IMR-90 (cell line): ENCODE measurements around the gene HCFC1R1. TPM values are rescaled to one million over a fixed set of nuclear protein-coding genes. Genes with fewer than 3 reads are reported as not detected.

Experiments used
- ATAC-seq: fragments of 200-7000 bp; cut with Tn5 transposase; 2 replicates; pipeline ENCODE4 v1.9.1; 2020; ENCODE audit warnings: low read depth, mild to moderate bottlenecking, moderate library complexity
- BruUV-seq: library from RNA; stranded (reverse); fragments of 400-500 nt; replicated peaks from 2 replicates; lab custom pipeline; 2021; lab: Mats Ljungman, UMichigan
- CTCF ChIA-PET: fragments of 300-600 bp; formaldehyde crosslinking; extraction: SDS; loops from one replicate; lab custom pipeline; 2021; ENCODE audit warnings: antibody characterized with exemption; lab: Yijun Ruan, JAX
- POLR2A ChIA-PET: fragments of 300-600 bp; sonication (Branson Sonifier 250); formaldehyde crosslinking; loops from one replicate; lab custom pipeline; 2022; ENCODE audit warnings: antibody characterized with exemption; ENCODE audit not compliant: unreplicated experiment; lab: Charles Lee
- DNase-seq: peaks from one replicate; pipeline ENCODE4 v3.0.0; 2013
- H2AFZ ChIP-seq: replicated peaks from 2 replicates; pipeline ENCODE3; 2013; ENCODE audit warnings: low read length, mild to moderate bottlenecking; ENCODE audit not compliant: poor library complexity
- H2AK5ac ChIP-seq: 2 replicates; pipeline ENCODE4 v1.6.1; 2013; ENCODE audit warnings: low read depth, low read length, inconsistent platforms
- H2AK9ac ChIP-seq: replicated peaks from 2 replicates; pipeline ENCODE3; 2013; ENCODE audit warnings: mild to moderate bottlenecking, low read depth, low read length, moderate library complexity; ENCODE audit not compliant: poor library complexity
- H2BK120ac ChIP-seq: 2 replicates; pipeline ENCODE4 v1.6.1; 2013; ENCODE audit warnings: low read depth, low read length, inconsistent platforms
- H2BK15ac ChIP-seq: 3 replicates; pipeline ENCODE4 v1.6.1; 2013; ENCODE audit warnings: low read depth, low read length, inconsistent platforms
- H2BK20ac ChIP-seq: 2 replicates; pipeline ENCODE4 v1.6.1; 2013; ENCODE audit warnings: low read depth, mild to moderate bottlenecking, inconsistent platforms, low read length, moderate library complexity
- H2BK5ac ChIP-seq: 2 replicates; pipeline ENCODE4 v1.6.1; 2013; ENCODE audit warnings: mild to moderate bottlenecking, low read depth, low read length, inconsistent platforms; ENCODE audit not compliant: poor library complexity, severe bottlenecking
- H3K14ac ChIP-seq: replicated peaks from 2 replicates; pipeline ENCODE4 v1.6.1; 2013; ENCODE audit warnings: low read depth, low read length, inconsistent platforms
- H3K18ac ChIP-seq: 2 replicates; pipeline ENCODE4 v1.6.1; 2013; ENCODE audit warnings: low read depth, low read length, control low read depth
- H3K23ac ChIP-seq: 2 replicates; pipeline ENCODE4 v1.6.1; 2013; ENCODE audit warnings: low read depth, low read length, inconsistent platforms
- H3K27ac ChIP-seq: 2 replicates; pipeline ENCODE4 v1.5.1; 2013; ENCODE audit warnings: mild to moderate bottlenecking, control low read depth, low read length; ENCODE audit not compliant: insufficient read depth
- H3K27me3 ChIP-seq: 2 replicates; pipeline ENCODE4 v1.6.1; 2013; ENCODE audit warnings: low read length; ENCODE audit not compliant: control insufficient read depth, insufficient read depth
- H3K36me3 ChIP-seq: 2 replicates; pipeline ENCODE4 v1.6.1; 2013; ENCODE audit warnings: low read length, mixed read lengths; ENCODE audit not compliant: control insufficient read depth, insufficient read depth
- H3K4ac ChIP-seq: 2 replicates; pipeline ENCODE4 v1.6.1; 2013; ENCODE audit warnings: low read depth, low read length, inconsistent platforms
- H3K4me1 ChIP-seq: 2 replicates; pipeline ENCODE4 v1.6.1; 2013; ENCODE audit warnings: low read length, mixed read lengths; ENCODE audit not compliant: control insufficient read depth, insufficient read depth
- H3K4me2 ChIP-seq: 2 replicates; pipeline ENCODE4 v1.6.1; 2013; ENCODE audit warnings: low read depth, mild to moderate bottlenecking, control low read depth, low read length, moderate library complexity
- H3K4me3 ChIP-seq: 2 replicates; pipeline ENCODE4 v1.5.1; 2013; ENCODE audit warnings: low read depth, mild to moderate bottlenecking, control low read depth, low read length, moderate library complexity; ENCODE audit not compliant: insufficient read depth
- H3K56ac ChIP-seq: 2 replicates; pipeline ENCODE4 v1.6.1; 2013; ENCODE audit warnings: low read length, inconsistent platforms; ENCODE audit not compliant: insufficient read depth; ENCODE audit errors: extremely low read depth
- H3K79me1 ChIP-seq, 2 experiments: 2 replicates each; pipeline ENCODE4 v1.6.1; 2013; ENCODE audit warnings: low read length in 2 of 2, inconsistent platforms in 1 of 2, low read depth in 1 of 2
- H3K9ac ChIP-seq: 2 replicates; pipeline ENCODE4 v1.6.1; 2013; ENCODE audit warnings: low read depth, low read length, control low read depth
- H3K9me1 ChIP-seq: 2 replicates; pipeline ENCODE4 v1.6.1; 2013; ENCODE audit warnings: low read length, inconsistent platforms; ENCODE audit not compliant: insufficient read depth
- H3K9me3 ChIP-seq: 2 replicates; pipeline ENCODE4 v1.6.1; 2013; ENCODE audit warnings: low read length; ENCODE audit not compliant: control insufficient read depth, insufficient read depth
- H4K20me1 ChIP-seq: 2 replicates; pipeline ENCODE4 v1.6.1; 2013; ENCODE audit warnings: low read length, inconsistent platforms; ENCODE audit not compliant: insufficient read depth
- H4K5ac ChIP-seq: 2 replicates; pipeline ENCODE4 v1.6.1; 2013; ENCODE audit warnings: mild to moderate bottlenecking, low read depth, low read length, control low read depth
- H4K8ac ChIP-seq, 2 experiments: 2 replicates each; pipeline ENCODE4 v1.6.1; 2013; ENCODE audit warnings: low read depth in 2 of 2, low read length in 2 of 2, control low read depth in 1 of 2, inconsistent platforms in 1 of 2
- H4K91ac ChIP-seq: 2 replicates; pipeline ENCODE4 v1.6.1; 2013; ENCODE audit warnings: low read depth, low read length, inconsistent platforms; ENCODE audit not compliant: insufficient read depth
- CEBPB ChIP-seq: IDR thresholded peaks from 2 replicates; pipeline ENCODE4 v1.6.1; 2012; ENCODE audit warnings: low read depth, low read length, improper control_type of control experiment
- MAFK ChIP-seq: IDR thresholded peaks from 2 replicates; pipeline ENCODE4 v1.6.1; 2012; ENCODE audit warnings: low read depth, low read length, improper control_type of control experiment
- MXI1 ChIP-seq: IDR thresholded peaks from 2 replicates; pipeline ENCODE4 v1.6.1; 2012; ENCODE audit warnings: low read depth, mild to moderate bottlenecking, low read length, moderate library complexity, borderline replicate concordance
- NFE2L2 ChIP-seq: fragments of 150-350 bp; IDR thresholded peaks from 2 replicates; pipeline ENCODE4 v1.6.1; 2016; ENCODE audit warnings: low read depth, mild to moderate bottlenecking, low read length
- RAD21 ChIP-seq: IDR thresholded peaks from 2 replicates; pipeline ENCODE4 v1.6.1; 2012; ENCODE audit warnings: low read length, improper control_type of control experiment
- RCOR1 ChIP-seq: IDR thresholded peaks from 2 replicates; pipeline ENCODE4 v1.6.1; 2012; ENCODE audit warnings: mild to moderate bottlenecking, low read length, improper control_type of control experiment; ENCODE audit not compliant: insufficient replicate concordance
- USF2 ChIP-seq: fragments of 150-350 bp; IDR thresholded peaks from 2 replicates; pipeline ENCODE4 v1.6.1; 2017; ENCODE audit warnings: mild to moderate bottlenecking, antibody characterized with exemption, low read length, low read depth
- WGBS, 2 experiments: methylation state at CpG; one replicate each; pipeline versions ENCODE4 v1.1.5 to v1.1.7; 2013; ENCODE audit warnings: missing lambda C conversion rate in 2 of 2; ENCODE audit not compliant: insufficient read length in 1 of 2; ENCODE audit errors: extremely low coverage in 2 of 2; 5-methylcytosine and 5-hydroxymethylcytosine counted together
- dilution Hi-C: fragments of 300-500 bp; cut with HindIII; formaldehyde crosslinking; loops from one replicate; pipeline ENCODE4 v1.14.3; 2018; ENCODE audit warnings: low sequenced_read_pairs; ENCODE audit not compliant: unreplicated experiment
- in situ Hi-C: fragments of 300-500 bp; cut with MboI; formaldehyde crosslinking; loops from 3 replicates; pipeline ENCODE4 v1.14.3; 2019; ENCODE audit warnings: low sequenced_read_pairs, inconsistent platforms, mixed read lengths
- intact Hi-C: fragments of 100-400 bp; cut with micrococcal nuclease; formaldehyde crosslinking; loops from 2 replicates; pipeline ENCODE4 v1.10.0; 2022
- polyA plus RNA-seq, 3 experiments: library from polyadenylated mRNA; depleted of rRNA; stranded (reverse); fragments of >200 nt; gene quantifications; 2 replicates each; pipeline ENCODE4 v1.2.3, GENCODE V29; 2012; ENCODE audit warnings: low replicate concordance in 1 of 3
- total RNA-seq: library from RNA; depleted of rRNA; stranded (reverse); fragments of >200 nt; gene quantifications from 2 replicates; pipeline ENCODE4 v1.2.3, GENCODE V29; 2012
- TF ChIP-seq, protein P1 (sequence below): fragments of 150-350 bp; IDR thresholded peaks from 2 replicates; pipeline ENCODE4 v1.6.1; 2016; ENCODE audit warnings: low read depth, mild to moderate bottlenecking, low read length, moderate library complexity, borderline replicate concordance

The HCFC1R1 gene
- total and polyA plus RNA-seq, 2 of the 4 experiments (the other 2 are of a cell fraction), result 7.2 to 57.9 TPM

GRCh38 chr16:3007059-3007956, 16.4 kb downstream of the HCFC1R1 start:
- H3K23ac ChIP-seq, result no peak overlapping the region
- no peak overlapping the region for H4K91ac ChIP-seq
- H2BK5ac ChIP-seq, result no peak overlapping the region
- no peak overlapping the region for H2BK120ac ChIP-seq
- TF ChIP-seq USF2 (no peak), CEBPB (no peak), RAD21 (no peak), NFE2L2 (no peak), RCOR1 (no peak), MAFK (no peak), MXI1 (no peak)
- TF ChIP-seq, protein P1, sequence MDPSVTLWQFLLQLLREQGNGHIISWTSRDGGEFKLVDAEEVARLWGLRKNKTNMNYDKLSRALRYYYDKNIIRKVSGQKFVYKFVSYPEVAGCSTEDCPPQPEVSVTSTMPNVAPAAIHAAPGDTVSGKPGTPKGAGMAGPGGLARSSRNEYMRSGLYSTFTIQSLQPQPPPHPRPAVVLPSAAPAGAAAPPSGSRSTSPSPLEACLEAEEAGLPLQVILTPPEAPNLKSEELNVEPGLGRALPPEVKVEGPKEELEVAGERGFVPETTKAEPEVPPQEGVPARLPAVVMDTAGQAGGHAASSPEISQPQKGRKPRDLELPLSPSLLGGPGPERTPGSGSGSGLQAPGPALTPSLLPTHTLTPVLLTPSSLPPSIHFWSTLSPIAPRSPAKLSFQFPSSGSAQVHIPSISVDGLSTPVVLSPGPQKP, result no peak
- no peak overlapping the region for H3K4me3 ChIP-seq
- H3K4ac ChIP-seq, result no peak overlapping the region
- no peaks in the 10 kb centered on the region for H3K9me3 ChIP-seq
- H3K4me2 ChIP-seq, result no peak overlapping the region
- no peak overlapping the region for H2AFZ ChIP-seq
- H2BK15ac ChIP-seq, result no peak overlapping the region
- no peak overlapping the region for H3K14ac ChIP-seq
- H3K56ac ChIP-seq, result no peak overlapping the region
- no peak overlapping the region for H4K5ac ChIP-seq
- in situ Hi-C loops (no loop called here), dilution Hi-C loops (no loop called here), intact Hi-C loops (no loop called here)
- no peak overlapping the region for H2BK20ac ChIP-seq
- BruUV-seq, result no TSS peak
- H4K20me1 ChIP-seq, result no peaks in the 10 kb centered on the region
- no peak overlapping the region for H4K8ac ChIP-seq
- H2AK5ac ChIP-seq, result peak overlapping the region; percentile 24; the same call in 1 of the 2 replicates
- peaks cover 3% of the 10 kb centered on the region; the same call in 1 of the 2 replicates for H3K4me1 ChIP-seq
- no peak overlapping the region for H3K27ac ChIP-seq
- ATAC-seq (no peak), DNase-seq (no peak)
- WGBS, 2 experiments, result 72% methylated on average over 5 of the region's 13 CpGs; no CpG with 5 or more reads in 1 of the 2 experiments
- H3K79me1 ChIP-seq, result no peaks in the 10 kb centered on the region
- ChIA-PET POLR2A (no interaction called here), CTCF (interaction anchor here (1.1 kb wide), 1 partner anchor 25 kb away, joined by 3 read pairs; no protein-coding TSS in a partner anchor)
- no peaks in the 10 kb centered on the region for H3K36me3 ChIP-seq
- peak overlapping the region; percentile 57 for H2AK9ac ChIP-seq
- H3K27me3 ChIP-seq, result peaks cover 30% of the 10 kb centered on the region
- H3K9me1 ChIP-seq, result no peaks in the 10 kb centered on the region
- no peak overlapping the region for H3K9ac ChIP-seq
- no peak overlapping the region for H3K18ac ChIP-seq
